HUES64 (cell line): ENCODE data around the gene DLG3.

Experiments
- H3K27ac ChIP-seq: 2 replicates; pipeline ENCODE4 v1.7.0; 2013; ENCODE audit warnings: low read depth, low read length, inconsistent platforms
- H3K27me3 ChIP-seq: 2 replicates; pipeline ENCODE4 v1.6.1; 2013; ENCODE audit warnings: mild to moderate bottlenecking, low read length; ENCODE audit not compliant: insufficient read depth
- H3K36me3 ChIP-seq: 2 replicates; pipeline ENCODE4 v1.6.1; 2013; ENCODE audit warnings: mild to moderate bottlenecking, low read length; ENCODE audit not compliant: insufficient read depth
- H3K4me1 ChIP-seq: 2 replicates; pipeline ENCODE4 v1.6.1; 2013; ENCODE audit warnings: mild to moderate bottlenecking, low read length, moderate library complexity; ENCODE audit not compliant: insufficient read depth
- H3K4me3 ChIP-seq: 2 replicates; pipeline ENCODE4 v1.5.1; 2013; ENCODE audit warnings: mild to moderate bottlenecking, low read length, moderate library complexity
- H3K9ac ChIP-seq: 2 replicates; pipeline ENCODE4 v1.6.1; 2013; ENCODE audit warnings: mild to moderate bottlenecking, low read depth, low read length
- H3K9me3 ChIP-seq: 2 replicates; pipeline ENCODE4 v1.6.1; 2013; ENCODE audit warnings: low read depth, low read length; ENCODE audit not compliant: insufficient read depth
- WGBS: fragments of 150-250, 120-280 bp; methylation state at CpG from one replicate; pipeline ENCODE4 v1.1.7; 2013; ENCODE audit warnings: missing lambda C conversion rate; 5-methylcytosine and 5-hydroxymethylcytosine counted together

Gene DLG3

GRCh38 chrX:70477734-70478075, 33.1 kb downstream of the DLG3 start:
- Histone ChIP-seq H3K27me3 (no peaks in the 10 kb centered on the region), H3K4me1 (peaks cover 73% of the 10 kb centered on the region), H3K4me3 (peak overlapping the region; percentile 36), H3K36me3 (peaks cover 26% of the 10 kb centered on the region), H3K9me3 (no peaks in the 10 kb centered on the region), H3K27ac (peak overlapping the region; percentile 84; the same call in 1 of the 2 replicates), H3K9ac (peak overlapping the region; percentile 52)
- 0% methylated on average over 2 of the region's 4 CpGs for WGBS

GRCh38 chrX:70478526-70479245, 34.1 kb downstream of the DLG3 start:
- Histone ChIP-seq H3K9me3 (no peaks in the 10 kb centered on the region), H3K36me3 (peaks cover 30% of the 10 kb centered on the region), H3K27me3 (no peaks in the 10 kb centered on the region), H3K4me3 (peak overlapping the region; percentile 36), H3K27ac (peak overlapping the region; percentile 84; the same call in 1 of the 2 replicates), H3K4me1 (peaks cover 67% of the 10 kb centered on the region), H3K9ac (no peak overlapping the region)
- 40% methylated on average over 9 of the region's 10 CpGs for WGBS

DNA sequence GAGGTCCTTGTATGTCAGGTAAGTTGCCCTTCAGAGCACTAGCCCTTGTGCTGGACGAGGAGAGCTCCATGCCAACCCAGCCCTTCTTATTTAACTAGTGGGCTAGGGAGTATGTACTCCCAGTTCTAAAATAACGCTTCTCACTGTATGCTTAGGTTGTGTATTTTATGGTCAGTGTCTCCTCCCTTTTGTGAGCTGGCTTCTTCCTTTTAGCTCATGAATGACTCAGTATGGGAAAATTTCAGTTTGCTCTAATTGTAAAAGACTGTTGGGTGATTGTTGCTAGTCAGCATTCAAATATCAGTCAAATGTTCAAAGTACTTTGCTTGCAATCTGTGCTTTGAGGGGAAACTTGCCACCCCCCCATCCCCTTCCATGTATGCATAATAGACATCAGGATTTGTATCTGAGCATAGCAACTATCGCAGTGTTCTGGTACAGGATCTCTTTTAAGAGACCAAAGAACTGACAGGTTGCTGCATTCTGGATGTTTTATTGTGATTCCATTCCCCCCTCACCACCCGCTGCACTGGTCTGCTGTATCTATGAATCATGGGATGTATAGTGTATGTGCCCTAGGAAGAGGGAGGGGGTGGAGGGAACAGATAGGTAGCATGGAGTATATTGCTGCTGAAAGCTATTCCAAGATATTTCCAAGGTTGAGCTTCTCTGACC, 34.7 kb downstream of the DLG3 start:
- H3K36me3 ChIP-seq, result peaks cover 36% of the 10 kb centered on the region
- H3K9me3 ChIP-seq, result no peaks in the 10 kb centered on the region
- peaks cover 60% of the 10 kb centered on the region for H3K4me1 ChIP-seq
- peak overlapping the region; percentile 27; the same call in 1 of the 2 replicates for H3K4me3 ChIP-seq
- H3K9ac ChIP-seq, result no peak overlapping the region
- H3K27ac ChIP-seq, result peak overlapping the region; percentile 84; the same call in 1 of the 2 replicates
- no peaks in the 10 kb centered on the region for H3K27me3 ChIP-seq
- WGBS, result 57% methylated on average over 4 of the region's 4 CpGs

GRCh38 chrX:70479922-70480659, 35.5 kb downstream of the DLG3 start:
- peaks cover 64% of the 10 kb centered on the region for H3K4me1 ChIP-seq
- H3K27me3 ChIP-seq, result no peaks in the 10 kb centered on the region
- no peak overlapping the region for H3K4me3 ChIP-seq
- no peak overlapping the region for H3K9ac ChIP-seq
- 19% methylated on average over 6 of the region's 6 CpGs for WGBS
- H3K9me3 ChIP-seq, result no peaks in the 10 kb centered on the region
- peak overlapping the region; percentile 41; the same call in 1 of the 2 replicates for H3K27ac ChIP-seq
- peaks cover 40% of the 10 kb centered on the region for H3K36me3 ChIP-seq

- Histone ChIP-seq H3K4me3 (no peak overlapping the region), H3K9me3 (no peaks in the 10 kb centered on the region), H3K27me3 (no peaks in the 10 kb centered on the region), H3K9ac (no peak overlapping the region), H3K4me1 (peaks cover 63% of the 10 kb centered on the region), H3K36me3 (peaks cover 45% of the 10 kb centered on the region), H3K27ac (peak overlapping the region; percentile 41)
- 83% methylated on average over 9 of the region's 9 CpGs for WGBS
Observed at GRCh38 chrX:70480660-70481018, 36.0 kb downstream of the DLG3 start.

DNA sequence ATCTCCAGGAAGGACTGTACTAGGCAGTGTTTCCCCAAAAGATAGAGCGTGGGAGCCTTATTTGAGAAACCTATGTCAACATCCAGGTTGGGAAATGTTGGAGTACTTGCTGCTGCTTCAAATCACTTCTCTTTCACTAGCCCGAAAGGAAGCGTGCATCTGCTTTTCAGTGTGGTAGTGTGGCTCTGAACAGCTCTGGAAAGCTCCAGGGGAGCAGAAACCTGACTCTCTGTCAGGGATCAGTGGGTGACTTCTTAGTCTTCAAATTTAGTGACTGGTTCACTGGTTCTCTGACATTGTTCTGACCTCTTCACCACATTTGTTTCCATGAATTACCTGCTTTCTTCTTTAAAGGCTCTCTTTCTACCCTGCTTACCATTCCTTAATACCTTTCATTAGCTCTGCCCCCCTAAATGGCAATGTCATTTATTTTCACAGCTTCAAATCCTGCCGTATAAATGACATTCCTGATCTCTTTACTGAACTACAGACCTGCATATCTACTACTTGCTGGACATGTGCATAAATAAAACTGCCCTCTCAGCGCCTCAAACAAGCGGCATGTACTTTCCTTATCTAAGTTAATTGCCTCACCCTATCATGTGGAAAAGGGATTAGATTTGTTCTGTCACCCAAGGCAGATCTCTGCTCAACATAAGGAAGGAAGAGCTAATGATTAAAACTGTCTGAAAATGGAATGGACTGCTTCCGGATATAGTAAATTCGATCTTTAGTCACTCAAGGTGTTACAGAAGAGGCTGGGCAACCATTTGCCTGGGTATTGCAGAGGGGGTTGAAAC, 37.0 kb downstream of the DLG3 start:
- no peak overlapping the region for H3K4me3 ChIP-seq
- H3K27me3 ChIP-seq, result no peaks in the 10 kb centered on the region
- no peak overlapping the region for H3K9ac ChIP-seq
- H3K4me1 ChIP-seq, result peaks cover 55% of the 10 kb centered on the region
- no peak overlapping the region; the same call in 1 of the 2 replicates for H3K27ac ChIP-seq
- WGBS, result 94% methylated on average over 6 of the region's 8 CpGs
- H3K9me3 ChIP-seq, result no peaks in the 10 kb centered on the region
- peaks cover 55% of the 10 kb centered on the region for H3K36me3 ChIP-seq

DNA sequence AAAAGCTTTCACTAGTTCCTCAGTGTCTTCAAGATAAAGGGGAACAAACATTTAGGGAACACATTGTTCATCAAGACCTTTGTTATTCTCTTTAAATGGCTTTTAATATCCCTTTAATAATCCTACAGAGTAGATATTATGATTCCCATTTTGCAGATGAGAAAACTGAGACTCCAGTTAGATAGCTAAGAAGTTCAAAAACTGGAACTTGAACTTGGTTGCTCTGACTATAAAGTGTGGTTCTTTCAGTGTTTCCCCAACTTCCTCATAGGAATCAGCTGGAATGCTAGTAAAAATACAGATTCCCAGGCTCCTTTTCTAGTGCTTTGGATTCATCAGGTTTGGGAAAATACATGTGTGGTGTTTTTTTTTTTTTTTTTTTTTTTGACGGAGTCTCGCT, 37.7 kb downstream of the DLG3 start:
- H3K27me3 ChIP-seq, result no peaks in the 10 kb centered on the region
- no peak overlapping the region for H3K27ac ChIP-seq
- H3K4me1 ChIP-seq, result peaks cover 49% of the 10 kb centered on the region
- H3K9me3 ChIP-seq, result no peaks in the 10 kb centered on the region
- WGBS, result 85% methylated on average over 2 of the region's 2 CpGs
- H3K36me3 ChIP-seq, result peaks cover 61% of the 10 kb centered on the region
- H3K9ac ChIP-seq, result no peak overlapping the region
- H3K4me3 ChIP-seq, result no peak overlapping the region

- no peak overlapping the region for H3K4me3 ChIP-seq
- peaks cover 68% of the 10 kb centered on the region for H3K36me3 ChIP-seq
Observed at GRCh38 chrX:70485466-70485865, 40.8 kb downstream of the DLG3 start.

GRCh38 chrX:70488856-70489255, 44.2 kb downstream of the DLG3 start:
- H3K4me1 ChIP-seq, result 0 out of 2 replicates have a peak, but pooled peaks cover 4% of the 10 kb centered on the region
- WGBS, result 90% methylated on average over 2 of the region's 2 CpGs

More at GRCh38 chrX:70485466-70485865, 40.8 kb downstream of the DLG3 start:
- Histone ChIP-seq H3K9ac (no peak overlapping the region), H3K27ac (no peak overlapping the region), H3K9me3 (no peaks in the 10 kb centered on the region), H3K27me3 (no peaks in the 10 kb centered on the region), H3K4me1 (peaks cover 18% of the 10 kb centered on the region)
- 93% methylated on average over 7 of the region's 7 CpGs for WGBS

GRCh38 chrX:70494441-70494840, 49.8 kb downstream of the DLG3 start:
- Histone ChIP-seq H3K9me3 (no peaks in the 10 kb centered on the region), H3K36me3 (peaks cover 91% of the 10 kb centered on the region), H3K9ac (no peak overlapping the region), H3K27me3 (no peaks in the 10 kb centered on the region), H3K4me1 (no peaks in the 10 kb centered on the region), H3K4me3 (no peak overlapping the region), H3K27ac (no peak overlapping the region)
- WGBS, result 97% methylated on average over 4 of the region's 4 CpGs

More at GRCh38 chrX:70488856-70489255, 44.2 kb downstream of the DLG3 start:
- Histone ChIP-seq H3K9ac (no peak overlapping the region), H3K4me3 (no peak overlapping the region), H3K36me3 (peaks cover 76% of the 10 kb centered on the region), H3K27me3 (no peaks in the 10 kb centered on the region), H3K27ac (no peak overlapping the region), H3K9me3 (no peaks in the 10 kb centered on the region)
